K562 (cell line): ENCODE results near the gene ZNF484. TPM values are rescaled to one million over a fixed set of nuclear protein-coding genes. Genes with fewer than 3 reads are reported as not detected.

Source experiments
- SMARCE1 ChIP-seq: fragments of 450-650 bp; IDR thresholded peaks from 2 replicates; pipeline ENCODE4 v1.7.1; 2016; ENCODE audit warnings: mild to moderate bottlenecking
- TAL1 ChIP-seq: fragments of 450-650 bp; IDR thresholded peaks from 2 replicates; pipeline ENCODE4 v1.6.1; 2016; ENCODE audit warnings: mild to moderate bottlenecking
- ZKSCAN1 ChIP-seq: fragments of 150-350 bp; IDR thresholded peaks from 2 replicates; pipeline ENCODE4 v1.6.1; 2016; ENCODE audit warnings: low read depth, low read length
- ZNF589 ChIP-seq: fragments of 200-800 bp; sonication (Bioruptor generic); IDR thresholded peaks from 2 replicates; pipeline ENCODE4 v1.6.1; 2016; ENCODE audit warnings: low read depth, missing genetic modification characterization, missing compliant biosample characterization
- ZNF644 ChIP-seq: fragments of 200-800 bp; sonication (Bioruptor generic); IDR thresholded peaks from 2 replicates; pipeline ENCODE4 v1.6.1; 2016; ENCODE audit warnings: low read depth, missing genetic modification characterization, missing compliant biosample characterization
- polyA plus RNA-seq, 8 experiments: library from polyadenylated mRNA; depleted of rRNA in 4 of 8; stranded (reverse) in 5 of 8; unstranded in 3 of 8; fragments of >200 nt; fragmentation: Nextera tagmentation in 2 of 8; fragmentation: Illumina TruSeq in 1 of 8; extraction: Ambion mirVana in 2 of 8; extraction: Trizol in 1 of 8; gene quantifications; 2 replicates each; pipeline versions ENCODE4 v1.2.1 to v1.2.3, GENCODE V29; 2011 to 2014; ENCODE audit warnings: inconsistent platforms in 1 of 8, missing spikeins in 1 of 8
- total RNA-seq, 7 experiments: library from RNA; depleted of rRNA in 6 of 7; stranded (reverse); fragments of >200 nt in 6 of 7; fragmentation: Illumina TruSeq in 2 of 7; extraction: Trizol in 2 of 7; gene quantifications; 2 replicates each; pipeline versions ENCODE4 v1.2.1 to v1.2.3, GENCODE V29; 2011 to 2021; ENCODE audit warnings: low replicate concordance in 1 of 7
- TF ChIP-seq, protein P1 (sequence below): fragments of 250-450 bp; sonication (Bioruptor Pico); IDR thresholded peaks from 2 replicates; pipeline ENCODE4 v1.5.1; 2021; ENCODE audit warnings: mild to moderate bottlenecking
- TF ChIP-seq, protein P2 (sequence below): sonication (generic); formaldehyde crosslinking; IDR thresholded peaks from 2 replicates; pipeline ENCODE4 v1.4.0; 2020; ENCODE audit warnings: mild to moderate bottlenecking, missing genetic modification reagents

The ZNF484 gene
- total and polyA plus RNA-seq, 9 of the 15 experiments (the other 6 are each of a cell fraction or from before 2014, with no cell fraction given), result 1.1 to 5.8 (median 2.5) TPM

DNA sequence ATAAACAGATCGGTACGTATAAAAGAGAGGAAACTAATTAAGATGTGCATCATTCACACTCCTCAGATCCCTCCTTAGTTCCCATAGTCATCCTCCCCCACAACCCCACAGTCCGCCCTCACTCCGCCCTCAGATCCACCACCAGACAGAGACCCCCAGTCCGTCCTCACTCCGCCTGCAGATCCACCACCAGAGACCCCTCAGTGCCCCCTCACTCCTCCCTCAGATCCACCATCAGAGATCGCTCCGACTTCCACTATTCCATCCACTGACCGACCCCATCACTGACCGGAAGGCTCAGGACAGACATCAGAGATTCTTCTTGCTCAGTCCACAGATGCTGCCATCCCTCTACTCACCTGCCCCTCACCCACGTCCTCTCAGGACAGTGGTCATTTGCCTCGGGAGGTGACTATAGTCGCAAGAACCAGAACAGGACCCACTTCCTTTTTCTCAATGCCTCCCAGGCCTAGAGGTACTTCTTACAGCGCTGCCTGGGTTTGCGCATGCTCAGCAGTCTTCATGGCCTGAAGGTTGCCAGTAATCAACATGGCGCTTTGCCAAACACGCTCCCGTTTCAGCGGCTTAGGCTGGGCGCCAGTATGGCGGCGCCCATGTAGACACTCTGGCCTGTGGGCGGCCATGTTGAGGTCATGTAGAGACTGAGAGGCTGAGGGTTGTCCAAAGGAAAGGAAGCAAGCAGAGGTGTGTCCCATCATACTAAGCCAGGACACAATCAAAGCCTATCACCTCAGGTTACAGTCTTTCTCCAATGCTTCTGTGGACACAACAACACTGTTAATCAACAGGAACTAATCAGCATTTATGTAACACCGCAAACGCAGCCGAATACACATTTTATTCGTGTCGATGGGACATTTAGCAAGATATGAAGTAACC is at the start of gene ZNF484 (continued):
- peak; percentile 87 for TF ChIP-seq ZKSCAN1
- TF ChIP-seq ZNF589 (CRISPR knock-in tag), result peak; percentile 83; the same call in 1 of the 2 replicates
- TF ChIP-seq ZNF644 (tag), result peak; percentile 96
- TF ChIP-seq, protein P1, sequence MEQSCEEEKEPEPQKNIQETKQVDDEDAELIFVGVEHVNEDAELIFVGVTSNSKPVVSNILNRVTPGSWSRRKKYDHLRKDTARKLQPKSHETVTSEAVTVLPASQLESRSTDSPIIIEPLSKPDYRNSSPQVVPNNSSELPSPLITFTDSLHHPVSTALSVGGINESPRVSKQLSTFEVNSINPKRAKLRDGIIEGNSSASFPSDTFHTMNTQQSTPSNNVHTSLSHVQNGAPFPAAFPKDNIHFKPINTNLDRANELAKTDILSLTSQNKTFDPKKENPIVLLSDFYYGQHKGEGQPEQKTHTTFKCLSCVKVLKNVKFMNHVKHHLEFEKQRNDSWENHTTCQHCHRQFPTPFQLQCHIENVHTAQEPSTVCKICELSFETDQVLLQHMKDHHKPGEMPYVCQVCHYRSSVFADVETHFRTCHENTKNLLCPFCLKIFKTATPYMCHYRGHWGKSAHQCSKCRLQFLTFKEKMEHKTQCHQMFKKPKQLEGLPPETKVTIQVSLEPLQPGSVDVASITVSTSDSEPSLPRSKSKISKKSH (CRISPR knock-in tag), result no peak
- no peak for TF ChIP-seq TAL1
- TF ChIP-seq, protein P2, sequence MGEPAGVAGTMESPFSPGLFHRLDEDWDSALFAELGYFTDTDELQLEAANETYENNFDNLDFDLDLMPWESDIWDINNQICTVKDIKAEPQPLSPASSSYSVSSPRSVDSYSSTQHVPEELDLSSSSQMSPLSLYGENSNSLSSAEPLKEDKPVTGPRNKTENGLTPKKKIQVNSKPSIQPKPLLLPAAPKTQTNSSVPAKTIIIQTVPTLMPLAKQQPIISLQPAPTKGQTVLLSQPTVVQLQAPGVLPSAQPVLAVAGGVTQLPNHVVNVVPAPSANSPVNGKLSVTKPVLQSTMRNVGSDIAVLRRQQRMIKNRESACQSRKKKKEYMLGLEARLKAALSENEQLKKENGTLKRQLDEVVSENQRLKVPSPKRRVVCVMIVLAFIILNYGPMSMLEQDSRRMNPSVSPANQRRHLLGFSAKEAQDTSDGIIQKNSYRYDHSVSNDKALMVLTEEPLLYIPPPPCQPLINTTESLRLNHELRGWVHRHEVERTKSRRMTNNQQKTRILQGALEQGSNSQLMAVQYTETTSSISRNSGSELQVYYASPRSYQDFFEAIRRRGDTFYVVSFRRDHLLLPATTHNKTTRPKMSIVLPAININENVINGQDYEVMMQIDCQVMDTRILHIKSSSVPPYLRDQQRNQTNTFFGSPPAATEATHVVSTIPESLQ (CRISPR knock-in tag), result no peak
- TF ChIP-seq SMARCE1, result peak; percentile 60; the same call in 1 of the 2 replicates
